Measurements from ENCODE around the gene TWIST2. TPM values are rescaled to one million over a fixed set of nuclear protein-coding genes. Genes with fewer than 3 reads are reported as not detected.

Gene TWIST2
- total RNA-seq, 1 donor from 2014 or later, result 12.9 TPM

DNA sequence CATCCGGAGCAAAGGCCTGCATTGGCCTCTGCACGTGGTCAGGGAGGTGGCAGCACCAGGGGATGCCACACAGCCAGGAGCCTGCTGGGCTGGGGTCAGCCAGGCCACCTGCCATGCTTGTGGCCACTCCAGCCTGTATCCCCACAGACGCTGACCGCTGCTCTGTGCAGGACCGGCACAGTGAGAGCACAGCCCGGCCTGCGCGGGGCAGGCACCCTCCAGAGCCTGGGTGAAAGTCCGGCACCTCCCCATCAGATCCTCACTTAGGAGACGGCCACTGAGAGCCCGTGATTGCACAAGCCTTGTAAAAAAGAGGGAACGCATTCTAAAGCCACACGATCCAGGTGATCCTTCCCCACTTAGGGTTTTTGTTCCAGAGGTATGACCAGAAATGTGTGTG is 42.2 kb downstream of the TWIST2 start:
- no peak for DNase-seq (ENCODE audit: low spot score)

DNA sequence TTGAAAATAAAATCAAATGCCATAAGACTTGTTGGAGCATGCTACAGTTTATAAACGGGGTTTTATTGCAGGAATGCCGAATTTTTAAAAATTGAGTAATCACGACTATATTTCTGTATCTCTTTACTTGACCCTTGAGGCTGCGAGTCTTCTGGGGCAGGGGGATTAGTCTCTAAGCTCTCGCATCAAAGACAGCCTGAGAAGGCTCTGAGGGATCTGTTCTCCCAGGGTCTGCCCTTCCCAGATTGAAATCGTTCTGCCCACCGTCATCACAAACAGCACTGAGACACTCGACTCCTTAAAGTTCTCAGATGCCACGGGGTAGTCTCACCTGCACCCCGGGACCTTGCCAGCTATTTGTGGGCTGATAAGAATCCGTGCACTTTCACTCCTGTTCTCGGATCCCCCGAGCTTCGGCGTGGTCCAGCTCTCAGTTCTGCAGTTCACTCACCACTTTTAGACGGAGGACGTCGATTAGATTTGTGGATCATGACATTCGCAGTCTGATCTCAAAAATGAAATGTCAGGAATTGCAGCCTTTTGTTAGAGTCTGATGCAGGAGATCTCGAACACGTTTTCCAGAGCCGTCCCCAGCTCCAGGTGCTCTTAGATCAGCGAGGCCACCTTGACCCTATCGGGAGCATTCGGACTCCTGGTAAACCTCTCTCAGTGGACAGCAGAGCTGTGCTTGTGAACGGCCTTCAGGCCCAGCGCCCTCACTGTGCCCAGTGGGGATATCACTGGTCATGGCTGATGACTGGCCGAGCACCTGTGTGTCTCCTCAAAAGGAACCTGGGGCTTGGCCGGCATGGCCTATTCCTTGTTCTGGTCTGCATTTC is 43.0 kb downstream of the TWIST2 start:
- DNase-seq (ENCODE audit: low spot score), result no peak

DNA sequence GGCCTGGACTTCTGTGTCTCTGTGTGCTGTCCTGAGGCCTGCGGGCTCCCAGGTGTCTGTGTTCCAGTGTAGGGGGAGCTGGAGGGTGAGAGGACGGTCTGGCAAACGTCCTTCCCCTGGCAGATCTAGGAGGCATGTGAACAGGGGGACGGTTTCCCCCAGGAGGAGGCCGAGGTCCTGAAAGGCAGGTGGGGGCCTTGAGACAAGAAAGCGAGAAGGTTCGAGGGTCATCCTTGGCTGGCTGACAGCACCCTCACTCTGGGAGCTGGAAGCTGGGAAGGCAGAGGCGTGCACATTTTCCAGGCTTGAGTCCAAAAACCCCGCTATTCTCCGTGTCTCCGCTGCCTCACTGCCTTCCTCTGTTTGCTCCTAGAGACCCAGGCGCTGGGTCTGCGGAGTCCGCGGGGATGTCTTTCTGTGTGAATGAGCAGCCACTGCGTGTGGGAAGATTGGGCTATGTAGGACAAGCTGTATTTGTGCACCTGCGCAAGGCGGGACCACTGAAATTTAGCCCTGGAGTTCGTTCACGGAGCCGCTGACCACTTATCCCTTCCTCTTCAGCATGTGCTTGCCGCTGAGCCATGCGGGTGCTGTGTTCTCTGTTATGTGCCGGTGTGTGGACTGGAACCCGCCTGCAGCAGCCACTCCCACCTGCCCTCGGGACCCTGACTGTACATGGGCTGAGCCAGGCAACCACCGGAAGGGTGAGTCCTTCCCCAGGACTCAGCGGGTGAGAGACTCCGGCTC is 43.7 kb downstream of the TWIST2 start:
- DNase-seq (ENCODE audit: low spot score), result no peak

DNA sequence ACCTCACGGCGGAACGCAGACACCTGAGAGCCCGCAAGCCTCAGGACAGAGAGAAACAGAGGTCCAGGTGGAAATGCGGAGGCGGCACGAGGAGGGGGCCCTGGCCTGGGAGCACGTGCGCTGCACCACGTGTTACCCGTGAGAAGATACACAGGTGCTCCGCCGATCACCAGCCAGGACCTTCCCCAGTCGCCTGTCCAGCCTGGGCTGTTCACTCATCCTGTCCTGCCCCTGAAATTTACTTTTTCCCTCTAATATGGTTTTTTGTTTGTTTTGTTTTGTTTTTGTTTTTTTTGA is 44.3 kb downstream of the TWIST2 start:
- DNase-seq (ENCODE audit: low spot score), result no peak

DNA sequence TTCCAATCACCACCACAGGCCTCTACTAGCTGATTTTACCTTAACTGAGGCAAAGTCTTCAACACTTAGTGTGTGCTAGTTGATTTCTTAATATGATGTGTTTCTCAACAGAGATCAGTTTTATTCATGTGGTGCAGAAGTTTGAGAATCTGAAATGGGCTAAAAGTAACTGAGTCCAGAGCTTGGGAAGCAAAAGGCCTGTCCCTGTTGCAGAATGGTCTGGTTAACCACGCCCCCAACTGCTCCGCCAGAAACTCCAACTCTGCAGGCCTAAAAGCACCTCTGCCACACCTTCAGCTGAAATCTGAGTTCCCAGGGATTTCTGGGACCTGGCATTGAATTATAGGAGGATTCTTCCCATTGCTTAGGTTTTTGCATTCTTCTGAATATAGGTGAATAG is 44.9 kb downstream of the TWIST2 start:
- DNase-seq (ENCODE audit: low spot score), result no peak

DNA sequence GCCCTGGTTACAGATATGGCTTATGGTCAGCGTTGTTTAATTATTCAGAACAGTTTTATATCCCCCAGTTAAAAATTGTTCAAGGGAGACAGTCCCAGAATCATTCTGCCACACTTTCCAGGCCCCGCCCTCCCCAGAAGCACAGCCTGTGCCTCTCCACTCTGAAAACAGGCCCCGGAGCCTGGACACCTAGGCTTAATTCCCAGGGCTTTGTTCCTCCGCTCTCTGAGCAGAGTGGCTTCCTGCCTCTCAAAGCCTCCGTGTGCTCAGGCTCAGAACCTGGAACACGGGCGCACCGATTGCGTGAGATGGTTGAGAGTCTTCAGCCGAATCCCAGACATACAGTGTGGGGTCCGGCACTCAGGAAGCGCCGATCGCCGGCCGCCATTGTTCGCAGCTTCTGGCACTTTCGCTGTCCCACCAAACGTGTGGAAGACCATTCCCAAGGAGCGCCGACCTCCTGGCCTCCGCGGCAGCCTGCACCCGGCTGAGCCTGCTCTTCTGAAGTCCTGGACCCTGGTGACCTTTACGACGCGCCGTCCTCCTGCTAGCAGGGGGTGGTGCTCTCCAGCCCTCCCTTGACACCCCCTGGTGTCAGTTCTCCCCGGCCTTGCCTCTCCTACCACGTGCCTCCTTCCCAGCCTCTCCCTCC is 45.6 kb downstream of the TWIST2 start:
- DNase-seq (ENCODE audit: low spot score), result no peak

DNA sequence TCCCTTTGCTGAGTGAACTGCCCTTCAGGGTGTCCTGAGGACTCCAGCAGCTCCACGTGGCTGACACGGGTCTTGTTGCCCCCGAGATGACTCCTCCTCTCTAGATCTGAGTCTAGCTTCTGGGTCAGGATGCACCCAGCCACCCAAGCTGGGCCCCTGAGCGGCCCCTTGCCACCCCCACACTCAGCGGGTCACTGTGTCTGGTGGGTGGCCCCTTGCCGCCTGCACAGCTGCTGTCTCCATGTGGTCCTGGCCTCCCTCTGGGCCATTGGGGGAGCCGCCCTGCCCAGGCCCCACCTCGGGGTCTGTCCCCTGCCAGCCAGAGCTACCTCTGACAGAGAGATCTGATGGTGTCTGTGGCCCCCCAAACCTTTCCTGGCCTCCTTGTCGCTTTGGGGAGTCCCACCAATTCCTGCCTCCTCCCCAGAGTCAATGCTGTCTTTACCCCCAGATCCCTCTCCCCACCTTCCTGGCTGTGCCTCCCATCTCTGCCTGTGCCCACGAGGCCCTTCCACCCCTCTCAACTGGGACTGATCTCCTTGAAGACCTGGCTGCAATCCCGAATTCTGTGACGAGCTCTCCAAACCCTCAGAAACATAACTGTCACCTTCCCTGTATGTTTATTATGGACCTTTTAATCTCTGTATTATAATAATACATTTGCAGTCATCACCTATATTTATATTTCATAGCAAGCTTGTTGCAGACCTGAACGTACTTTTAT is 46.5 kb downstream of the TWIST2 start:
- DNase-seq (ENCODE audit: low spot score), result no peak

DNA sequence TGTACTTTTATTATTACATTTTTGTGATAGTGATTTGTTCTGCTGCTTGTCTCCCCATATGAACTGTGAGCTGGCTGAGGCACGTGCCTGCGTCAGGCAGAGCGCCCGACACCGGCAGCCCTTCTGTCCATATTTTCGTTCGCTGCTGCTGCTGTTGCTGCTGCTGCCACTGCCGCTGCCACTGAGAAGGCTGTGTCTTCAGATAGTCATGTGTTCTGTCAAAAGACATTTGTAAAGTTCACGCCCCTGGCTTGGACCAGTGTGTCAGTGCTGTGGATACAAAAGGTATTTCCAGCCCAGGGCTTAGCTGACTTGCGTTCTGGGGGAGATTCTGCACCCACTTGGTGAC is 47.0 kb downstream of the TWIST2 start:
- no peak for DNase-seq (ENCODE audit: low spot score)

DNA sequence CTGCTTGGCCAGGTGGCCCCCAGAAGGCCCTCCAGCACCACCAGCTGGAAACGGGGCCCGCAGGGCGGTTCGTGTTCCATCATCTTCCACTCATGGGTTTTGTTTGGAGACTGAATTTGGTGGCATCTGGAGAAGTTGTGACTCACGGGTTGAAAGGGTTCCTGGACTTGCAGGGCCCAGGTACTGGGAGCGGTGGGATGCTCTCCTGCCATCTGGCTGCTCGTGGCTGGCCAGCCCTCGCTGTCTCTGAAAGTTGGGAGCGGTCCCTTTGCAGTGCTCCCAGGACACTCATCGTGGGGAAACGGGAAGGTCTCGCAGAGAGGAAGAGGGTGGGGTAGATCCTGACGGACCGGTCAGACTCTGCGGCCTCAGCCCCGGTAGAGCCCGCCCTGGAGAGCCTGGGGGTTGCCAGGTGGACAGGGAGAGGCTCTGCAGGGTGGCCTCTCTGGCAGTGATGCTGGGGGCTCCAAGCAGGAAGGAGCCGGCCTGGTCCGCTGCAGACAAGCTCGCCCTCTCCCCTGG is 47.5 kb downstream of the TWIST2 start:
- no peak for DNase-seq (ENCODE audit: low spot score)

DNA sequence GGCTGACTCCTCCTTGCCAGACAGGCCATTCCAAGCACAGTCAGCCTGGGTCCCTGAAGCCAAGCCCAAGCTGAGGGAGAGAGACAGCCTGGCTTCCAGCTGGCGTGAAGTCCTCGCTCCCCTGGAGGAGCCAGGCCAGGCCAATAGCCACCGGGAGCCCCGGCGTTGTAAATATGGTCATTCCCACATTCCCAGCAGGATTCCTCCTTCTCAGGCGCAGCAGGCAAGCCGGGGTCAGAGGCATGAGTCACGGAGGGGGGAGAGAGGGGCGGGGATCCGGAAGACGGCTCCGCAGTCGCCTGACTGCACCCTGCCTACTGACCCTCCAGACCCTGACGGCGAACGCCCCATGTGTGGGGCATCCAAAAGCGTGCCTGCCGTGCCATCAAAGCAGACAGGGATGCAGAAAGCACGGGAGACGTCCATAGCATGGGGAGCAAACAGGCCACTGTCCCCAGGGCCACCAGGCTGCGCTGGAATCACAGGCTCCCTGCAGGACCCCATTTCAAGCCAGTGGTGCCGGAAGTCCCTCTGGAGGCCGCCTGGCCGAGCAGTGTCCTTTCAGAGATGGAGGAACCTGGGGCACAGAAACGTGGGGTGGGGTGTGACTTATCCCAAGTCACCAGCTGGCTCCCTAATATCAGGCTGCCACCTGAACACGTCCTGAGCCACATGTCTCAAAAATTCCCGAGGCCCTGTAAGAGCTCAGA is 48.2 kb downstream of the TWIST2 start:
- DNase-seq (ENCODE audit: low spot score), result peak; percentile 77

DNA sequence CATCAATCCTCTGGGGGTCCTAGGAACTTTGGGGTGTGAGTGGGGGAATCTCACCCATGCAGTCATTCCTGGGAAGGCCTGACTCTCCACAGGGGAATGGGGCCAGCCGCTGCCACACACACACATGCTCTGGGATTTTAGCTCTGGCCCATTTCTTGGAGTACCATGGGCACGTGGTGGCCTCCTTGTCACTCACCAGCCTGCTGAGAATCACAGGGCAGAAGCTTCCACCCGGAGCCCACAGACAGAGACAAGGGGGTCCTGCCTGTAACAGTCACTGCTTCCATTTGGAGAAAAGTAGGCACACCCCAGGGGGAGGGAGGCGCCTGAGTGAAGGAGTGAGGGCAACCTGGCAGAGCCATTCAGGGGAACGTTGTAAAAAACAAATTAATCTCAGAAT is 48.8 kb downstream of the TWIST2 start:
- no peak for DNase-seq (ENCODE audit: low spot score)

DNA sequence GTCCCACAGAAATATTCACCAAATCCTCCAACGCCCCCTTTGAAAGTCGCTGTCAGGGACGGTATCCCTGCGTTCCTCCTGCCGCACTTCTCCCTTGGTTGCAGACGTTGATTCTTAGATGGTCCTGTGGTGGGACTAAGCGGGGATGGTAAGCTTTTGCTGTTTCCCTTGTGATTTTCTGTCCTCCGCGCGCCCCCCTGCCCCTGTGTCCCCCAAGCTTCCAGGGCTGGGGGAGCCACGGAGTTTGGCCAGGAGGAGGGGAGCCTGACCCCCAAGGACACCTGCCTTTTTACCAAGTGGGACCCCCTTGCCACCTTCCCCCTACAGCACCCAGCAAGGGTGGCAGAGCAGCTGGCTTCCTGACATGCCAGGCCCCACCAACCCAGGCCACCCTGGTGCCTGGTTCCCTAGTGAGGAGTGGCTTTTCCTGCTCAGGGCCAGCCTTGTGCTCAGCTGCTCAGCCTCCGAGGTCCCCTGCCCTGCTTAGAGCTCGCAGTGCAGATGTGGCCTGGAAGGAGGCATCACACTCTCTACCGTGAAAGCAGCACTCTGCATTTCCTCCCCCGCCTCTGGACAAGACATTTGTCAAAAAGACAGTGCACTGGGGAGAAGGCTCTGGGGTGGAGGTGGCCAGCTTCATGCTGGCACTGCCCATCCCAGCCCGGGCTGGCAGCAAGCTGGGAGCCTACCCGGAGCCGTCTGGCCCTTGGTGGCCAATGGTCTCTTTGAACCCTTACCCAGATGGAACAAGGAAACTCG is 49.4 kb downstream of the TWIST2 start:
- DNase-seq (ENCODE audit: low spot score), result no peak

DNA sequence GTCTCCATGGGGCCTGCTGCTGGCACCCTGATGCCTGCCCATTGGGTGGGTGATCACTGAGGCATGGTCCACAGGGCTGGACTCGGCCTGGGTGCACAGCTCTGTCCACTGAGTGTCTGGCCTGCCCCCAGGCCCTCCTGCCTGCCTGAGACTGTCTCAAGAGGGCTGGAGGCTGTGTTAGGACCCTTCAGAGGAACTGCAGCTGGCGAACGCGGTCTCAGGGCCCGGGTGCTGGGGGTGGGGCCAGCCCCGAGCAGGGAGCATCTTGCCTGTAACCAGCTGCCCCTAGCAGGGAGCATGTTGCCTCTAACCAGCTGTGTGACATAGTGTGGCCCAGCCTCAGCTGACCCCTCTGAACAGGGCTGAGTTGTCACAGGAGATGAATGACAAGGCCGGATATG is 50.0 kb downstream of the TWIST2 start:
- DNase-seq (ENCODE audit: low spot score), result no peak

DNA sequence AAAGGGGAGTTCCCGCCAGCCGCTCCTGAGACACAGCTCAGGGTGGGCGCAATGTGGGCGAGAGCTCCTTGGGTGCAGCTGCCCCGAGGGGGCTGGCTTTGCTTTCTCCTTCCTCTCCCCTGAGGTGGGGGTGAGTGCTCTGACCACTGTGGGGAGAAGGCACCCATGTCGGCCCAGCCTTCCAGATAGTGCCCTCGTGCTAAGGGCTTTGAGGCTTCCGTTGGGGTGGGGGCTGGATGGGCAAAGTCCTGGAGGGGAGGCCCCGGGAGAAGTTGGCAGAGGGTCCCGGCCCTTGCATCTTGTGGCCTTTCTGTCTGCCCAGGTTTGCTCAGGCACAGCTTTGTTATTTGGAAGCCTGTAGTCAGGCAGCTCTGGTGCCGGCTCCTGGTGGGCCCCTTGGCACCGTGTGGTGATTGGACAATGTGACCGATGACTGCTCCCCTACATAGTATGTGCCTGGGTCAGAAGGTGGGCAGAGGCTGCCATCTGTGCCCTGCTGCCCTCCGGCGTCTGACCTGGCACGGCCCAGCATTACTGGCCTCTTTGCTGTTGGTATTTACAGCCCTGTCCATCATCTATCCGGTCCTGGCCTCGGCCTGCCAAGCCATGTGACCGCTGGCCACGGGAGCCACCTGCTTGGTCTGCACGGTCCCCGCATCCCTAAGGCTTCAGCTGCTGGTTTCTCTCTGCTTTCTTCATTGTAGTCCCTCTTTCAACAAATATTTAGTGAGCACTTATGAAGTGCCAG is 50.8 kb downstream of the TWIST2 start:
- no peak for DNase-seq (ENCODE audit: low spot score)

DNA sequence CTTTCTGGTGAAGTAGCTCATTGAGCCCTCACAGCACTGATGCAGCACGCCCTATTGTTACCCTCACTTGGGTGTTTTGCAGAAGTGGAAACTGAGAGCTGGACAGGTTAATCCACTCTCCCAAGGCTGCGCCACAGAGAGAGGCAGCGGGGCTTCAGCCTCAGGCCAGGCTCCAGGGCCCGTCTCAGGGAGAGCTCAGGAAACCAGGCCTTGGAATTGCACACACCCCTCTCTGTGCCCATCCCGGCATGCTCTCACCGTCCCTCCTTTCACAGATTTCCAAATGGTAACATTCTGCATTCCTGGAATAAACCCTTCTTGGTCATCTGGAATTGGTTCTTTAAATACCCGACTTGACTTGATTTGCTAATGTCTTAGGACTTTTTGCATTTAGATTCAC is 51.5 kb downstream of the TWIST2 start:
- no peak for DNase-seq (ENCODE audit: low spot score)

DNA sequence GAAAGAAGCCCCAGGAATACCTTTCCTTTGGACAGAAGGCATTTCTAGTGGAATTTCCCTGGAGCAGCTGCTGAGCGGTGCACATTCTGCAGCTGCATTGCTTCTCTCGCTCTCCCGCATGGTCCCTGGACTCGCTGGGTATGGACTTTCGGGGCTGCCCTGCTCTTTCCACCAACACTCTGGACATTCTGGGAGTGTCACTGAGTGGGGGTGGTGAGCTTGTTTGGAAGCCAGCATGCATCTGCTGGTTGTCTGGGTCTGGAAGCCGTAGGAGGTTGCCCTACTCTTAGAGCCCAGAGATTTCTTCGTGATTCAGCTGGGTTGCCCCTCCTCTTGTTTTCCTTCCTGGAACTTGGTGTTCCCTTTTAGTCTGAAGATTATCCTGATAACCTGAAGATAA is 52.6 kb downstream of the TWIST2 start:
- no peak for DNase-seq (ENCODE audit: low spot score)

DNA sequence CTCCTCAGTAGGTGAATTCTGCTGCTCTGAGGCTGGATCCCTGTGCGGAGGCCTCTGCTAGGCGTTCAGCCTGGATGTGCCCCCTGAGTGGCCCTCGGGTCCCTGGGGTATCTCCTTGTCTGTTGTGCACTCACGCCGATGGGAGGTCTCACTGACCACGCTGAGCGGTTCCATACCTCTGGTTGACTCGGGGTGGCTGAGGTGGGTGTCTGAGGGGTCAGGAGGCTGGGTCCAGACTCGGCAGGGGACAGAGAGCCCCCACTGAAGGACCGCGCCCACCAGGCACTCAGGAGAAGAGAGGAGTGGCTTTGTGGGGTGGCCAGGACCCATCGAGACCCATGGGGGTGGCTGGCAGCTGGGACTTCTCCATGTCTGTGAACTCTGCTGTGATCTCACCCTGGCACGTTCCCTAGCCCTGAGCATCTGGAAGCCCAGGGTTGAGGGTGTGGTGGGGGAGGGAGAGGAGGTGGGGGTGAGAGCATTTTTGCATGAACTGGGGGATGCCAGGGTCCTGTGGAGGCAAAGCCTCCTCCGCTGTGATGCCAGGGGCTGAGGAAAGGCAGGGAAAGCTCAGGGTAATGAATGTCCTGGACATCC is 53.7 kb downstream of the TWIST2 start:
- DNase-seq (ENCODE audit: low spot score), result no peak

DNA sequence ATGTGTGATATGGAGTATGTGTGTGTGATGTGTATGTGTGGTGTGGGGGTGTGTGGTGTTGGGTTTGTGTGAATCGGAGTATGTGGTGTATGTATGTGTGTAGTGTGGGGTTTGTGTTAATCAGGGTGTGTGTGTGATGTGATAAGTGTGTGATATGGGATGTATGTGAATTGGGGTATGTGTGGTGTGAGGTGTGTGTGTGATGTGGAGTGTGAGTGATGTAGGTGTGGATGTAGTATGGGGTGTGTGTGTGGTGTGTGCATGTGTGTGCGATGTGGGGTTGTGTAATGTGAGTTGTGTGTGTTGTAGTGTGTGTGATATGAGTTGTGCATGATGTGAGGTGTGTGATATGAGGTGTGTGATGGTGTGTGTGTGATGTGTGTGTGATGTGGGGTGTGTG is 54.4 kb downstream of the TWIST2 start:
- no peak for DNase-seq (ENCODE audit: low spot score)

DNA sequence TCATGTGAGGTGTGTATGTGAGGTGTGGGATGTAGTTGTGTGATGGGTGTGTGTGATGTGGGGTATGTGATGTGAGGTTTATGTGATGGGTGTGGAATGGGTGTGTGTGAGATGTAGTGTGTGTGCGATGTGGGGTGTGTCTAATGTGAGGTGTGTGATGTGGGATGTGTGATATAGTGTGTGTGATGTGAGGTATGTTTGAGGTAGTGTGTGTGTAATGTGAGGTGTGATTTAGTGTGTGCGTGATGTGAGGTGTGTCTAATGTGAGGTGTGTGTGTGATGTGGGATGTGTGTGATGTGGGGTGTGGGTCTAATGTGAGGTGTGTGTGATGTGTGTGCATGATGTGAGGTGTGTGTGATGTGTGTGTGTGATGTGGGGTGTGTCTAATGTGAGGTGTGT is 55.3 kb downstream of the TWIST2 start:
- no peak for DNase-seq (ENCODE audit: low spot score)

DNA sequence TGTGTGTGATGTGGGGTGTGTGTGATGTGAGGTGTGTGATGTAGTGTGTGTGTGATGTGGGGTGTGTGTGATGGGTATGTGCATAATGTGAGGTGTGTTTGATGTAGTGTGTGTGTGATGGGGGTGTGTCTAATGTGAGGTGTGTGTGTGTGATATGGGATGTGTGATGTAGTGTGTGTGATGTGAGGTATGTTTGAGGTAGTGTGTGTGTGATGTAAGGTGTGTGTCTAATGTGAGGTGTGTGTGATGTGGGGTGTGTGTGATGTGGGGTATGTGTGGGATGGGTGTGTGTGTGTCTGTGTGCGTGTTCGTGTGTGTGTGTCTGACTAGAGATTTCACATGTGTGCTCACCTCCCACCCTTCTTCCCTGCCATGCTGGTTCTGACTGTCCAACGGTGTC is 56.3 kb downstream of the TWIST2 start:
- no peak for DNase-seq (ENCODE audit: low spot score)
